Measurements from ENCODE around the gene POLR3B.
"Not testable (repeated sequence)": the region's sequence is repeated elsewhere in the genome, so short reads cannot be mapped to it uniquely, and the experiment has no call there.

DNA sequence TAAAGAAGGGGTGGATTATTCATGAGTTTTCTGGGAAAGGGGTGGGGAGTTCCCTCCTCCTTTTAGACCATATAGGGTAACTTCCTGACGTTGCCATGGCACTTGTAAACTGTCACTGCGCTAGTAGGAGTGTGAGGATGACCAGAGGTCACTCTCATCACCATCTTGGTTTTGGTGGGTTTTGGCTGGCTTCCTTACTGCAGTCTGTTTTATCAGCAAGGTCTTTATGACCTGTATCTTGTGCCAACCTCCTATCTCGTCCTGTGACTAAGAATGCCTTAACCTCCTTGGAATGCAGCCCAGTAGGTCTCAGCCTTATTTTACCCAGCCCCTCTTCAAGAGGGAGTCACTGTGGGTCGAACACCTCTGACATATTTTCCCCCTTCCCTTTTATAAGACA is 24.3 kb downstream of the POLR3B start:
- TF ChIP-seq RNF2 (IDR thresholded peaks at IDR 0.05; ENCODE audit: borderline replicate concordance, low read depth, low read length, missing control alignments, poor library complexity, severe bottlenecking); EP300 (IDR thresholded peaks at IDR 0.05; ENCODE audit: borderline replicate concordance in 1 of 2, low read depth in 2 of 2, low read length in 2 of 2); JUN (IDR thresholded peaks at IDR 0.05; ENCODE audit: low read depth, low read length); SIN3A (conservative IDR thresholded peaks at IDR 0.05 in 1 of 2, IDR thresholded peaks at IDR 0.05 in 1 of 2; ENCODE audit: low read depth in 1 of 2, low read length in 2 of 2): not testable (repeated sequence)
- TF ChIP-seq, protein P1, sequence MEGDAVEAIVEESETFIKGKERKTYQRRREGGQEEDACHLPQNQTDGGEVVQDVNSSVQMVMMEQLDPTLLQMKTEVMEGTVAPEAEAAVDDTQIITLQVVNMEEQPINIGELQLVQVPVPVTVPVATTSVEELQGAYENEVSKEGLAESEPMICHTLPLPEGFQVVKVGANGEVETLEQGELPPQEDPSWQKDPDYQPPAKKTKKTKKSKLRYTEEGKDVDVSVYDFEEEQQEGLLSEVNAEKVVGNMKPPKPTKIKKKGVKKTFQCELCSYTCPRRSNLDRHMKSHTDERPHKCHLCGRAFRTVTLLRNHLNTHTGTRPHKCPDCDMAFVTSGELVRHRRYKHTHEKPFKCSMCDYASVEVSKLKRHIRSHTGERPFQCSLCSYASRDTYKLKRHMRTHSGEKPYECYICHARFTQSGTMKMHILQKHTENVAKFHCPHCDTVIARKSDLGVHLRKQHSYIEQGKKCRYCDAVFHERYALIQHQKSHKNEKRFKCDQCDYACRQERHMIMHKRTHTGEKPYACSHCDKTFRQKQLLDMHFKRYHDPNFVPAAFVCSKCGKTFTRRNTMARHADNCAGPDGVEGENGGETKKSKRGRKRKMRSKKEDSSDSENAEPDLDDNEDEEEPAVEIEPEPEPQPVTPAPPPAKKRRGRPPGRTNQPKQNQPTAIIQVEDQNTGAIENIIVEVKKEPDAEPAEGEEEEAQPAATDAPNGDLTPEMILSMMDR (IDR thresholded peaks at IDR 0.05; ENCODE audit: control extremely low read depth in 1 of 3, insufficient read depth in 1 of 3, low read depth in 1 of 3, low read length in 3 of 3): not testable (repeated sequence)

Measured in H1 (cell line).